IMR-90 (cell line): ENCODE results near the gene KCNK4. TPM values are rescaled to one million over a fixed set of nuclear protein-coding genes. Genes with fewer than 3 reads are reported as not detected.

Source experiments
- ATAC-seq: fragments of 200-7000 bp; cut with Tn5 transposase; 2 replicates; pipeline ENCODE4 v1.9.1; 2020; ENCODE audit warnings: low read depth, mild to moderate bottlenecking, moderate library complexity
- BruUV-seq: library from RNA; stranded (reverse); fragments of 400-500 nt; replicated peaks from 2 replicates; lab custom pipeline; 2021; lab: Mats Ljungman, UMichigan
- CTCF ChIA-PET: fragments of 300-600 bp; formaldehyde crosslinking; extraction: SDS; loops from one replicate; lab custom pipeline; 2021; ENCODE audit warnings: antibody characterized with exemption; lab: Yijun Ruan, JAX
- POLR2A ChIA-PET: fragments of 300-600 bp; sonication (Branson Sonifier 250); formaldehyde crosslinking; loops from one replicate; lab custom pipeline; 2022; ENCODE audit warnings: antibody characterized with exemption; ENCODE audit not compliant: unreplicated experiment; lab: Charles Lee
- DNase-seq: peaks from one replicate; pipeline ENCODE4 v3.0.0; 2013
- H2AFZ ChIP-seq: replicated peaks from 2 replicates; pipeline ENCODE3; 2013; ENCODE audit warnings: low read length, mild to moderate bottlenecking; ENCODE audit not compliant: poor library complexity
- H2AK5ac ChIP-seq: 2 replicates; pipeline ENCODE4 v1.6.1; 2013; ENCODE audit warnings: low read depth, low read length, inconsistent platforms
- H2AK9ac ChIP-seq: replicated peaks from 2 replicates; pipeline ENCODE3; 2013; ENCODE audit warnings: mild to moderate bottlenecking, low read depth, low read length, moderate library complexity; ENCODE audit not compliant: poor library complexity
- H2BK120ac ChIP-seq: 2 replicates; pipeline ENCODE4 v1.6.1; 2013; ENCODE audit warnings: low read depth, low read length, inconsistent platforms
- H2BK15ac ChIP-seq: 3 replicates; pipeline ENCODE4 v1.6.1; 2013; ENCODE audit warnings: low read depth, low read length, inconsistent platforms
- H2BK20ac ChIP-seq: 2 replicates; pipeline ENCODE4 v1.6.1; 2013; ENCODE audit warnings: low read depth, mild to moderate bottlenecking, inconsistent platforms, low read length, moderate library complexity
- H2BK5ac ChIP-seq: 2 replicates; pipeline ENCODE4 v1.6.1; 2013; ENCODE audit warnings: mild to moderate bottlenecking, low read depth, low read length, inconsistent platforms; ENCODE audit not compliant: poor library complexity, severe bottlenecking
- H3K14ac ChIP-seq: replicated peaks from 2 replicates; pipeline ENCODE4 v1.6.1; 2013; ENCODE audit warnings: low read depth, low read length, inconsistent platforms
- H3K18ac ChIP-seq: 2 replicates; pipeline ENCODE4 v1.6.1; 2013; ENCODE audit warnings: low read depth, low read length, control low read depth
- H3K23ac ChIP-seq: 2 replicates; pipeline ENCODE4 v1.6.1; 2013; ENCODE audit warnings: low read depth, low read length, inconsistent platforms
- H3K27ac ChIP-seq: 2 replicates; pipeline ENCODE4 v1.5.1; 2013; ENCODE audit warnings: mild to moderate bottlenecking, control low read depth, low read length; ENCODE audit not compliant: insufficient read depth
- H3K27me3 ChIP-seq: 2 replicates; pipeline ENCODE4 v1.6.1; 2013; ENCODE audit warnings: low read length; ENCODE audit not compliant: control insufficient read depth, insufficient read depth
- H3K36me3 ChIP-seq: 2 replicates; pipeline ENCODE4 v1.6.1; 2013; ENCODE audit warnings: low read length, mixed read lengths; ENCODE audit not compliant: control insufficient read depth, insufficient read depth
- H3K4ac ChIP-seq: 2 replicates; pipeline ENCODE4 v1.6.1; 2013; ENCODE audit warnings: low read depth, low read length, inconsistent platforms
- H3K4me1 ChIP-seq: 2 replicates; pipeline ENCODE4 v1.6.1; 2013; ENCODE audit warnings: low read length, mixed read lengths; ENCODE audit not compliant: control insufficient read depth, insufficient read depth
- H3K4me2 ChIP-seq: 2 replicates; pipeline ENCODE4 v1.6.1; 2013; ENCODE audit warnings: low read depth, mild to moderate bottlenecking, control low read depth, low read length, moderate library complexity
- H3K4me3 ChIP-seq: 2 replicates; pipeline ENCODE4 v1.5.1; 2013; ENCODE audit warnings: low read depth, mild to moderate bottlenecking, control low read depth, low read length, moderate library complexity; ENCODE audit not compliant: insufficient read depth
- H3K56ac ChIP-seq: 2 replicates; pipeline ENCODE4 v1.6.1; 2013; ENCODE audit warnings: low read length, inconsistent platforms; ENCODE audit not compliant: insufficient read depth; ENCODE audit errors: extremely low read depth
- H3K79me1 ChIP-seq, 2 experiments: 2 replicates each; pipeline ENCODE4 v1.6.1; 2013; ENCODE audit warnings: low read length in 2 of 2, inconsistent platforms in 1 of 2, low read depth in 1 of 2
- H3K9ac ChIP-seq: 2 replicates; pipeline ENCODE4 v1.6.1; 2013; ENCODE audit warnings: low read depth, low read length, control low read depth
- H3K9me1 ChIP-seq: 2 replicates; pipeline ENCODE4 v1.6.1; 2013; ENCODE audit warnings: low read length, inconsistent platforms; ENCODE audit not compliant: insufficient read depth
- H3K9me3 ChIP-seq: 2 replicates; pipeline ENCODE4 v1.6.1; 2013; ENCODE audit warnings: low read length; ENCODE audit not compliant: control insufficient read depth, insufficient read depth
- H4K20me1 ChIP-seq: 2 replicates; pipeline ENCODE4 v1.6.1; 2013; ENCODE audit warnings: low read length, inconsistent platforms; ENCODE audit not compliant: insufficient read depth
- H4K5ac ChIP-seq: 2 replicates; pipeline ENCODE4 v1.6.1; 2013; ENCODE audit warnings: mild to moderate bottlenecking, low read depth, low read length, control low read depth
- H4K8ac ChIP-seq, 2 experiments: 2 replicates each; pipeline ENCODE4 v1.6.1; 2013; ENCODE audit warnings: low read depth in 2 of 2, low read length in 2 of 2, control low read depth in 1 of 2, inconsistent platforms in 1 of 2
- H4K91ac ChIP-seq: 2 replicates; pipeline ENCODE4 v1.6.1; 2013; ENCODE audit warnings: low read depth, low read length, inconsistent platforms; ENCODE audit not compliant: insufficient read depth
- BHLHE40 ChIP-seq: fragments of 150-350 bp; IDR thresholded peaks from 2 replicates; pipeline ENCODE4 v1.6.1; 2016; ENCODE audit warnings: mild to moderate bottlenecking, low read depth, low read length
- CEBPB ChIP-seq: IDR thresholded peaks from 2 replicates; pipeline ENCODE4 v1.6.1; 2012; ENCODE audit warnings: low read depth, low read length, improper control_type of control experiment
- CHD1 ChIP-seq: IDR thresholded peaks from 2 replicates; pipeline ENCODE4 v1.6.1; 2012; ENCODE audit warnings: low read depth, low read length, improper control_type of control experiment
- CTCF ChIP-seq: conservative IDR thresholded peaks from 2 replicates; pipeline ENCODE4 v1.5.1; 2012; ENCODE audit warnings: mild to moderate bottlenecking, low read depth, low read length, improper control_type of control experiment
- FOS ChIP-seq: fragments of 150-350 bp; IDR thresholded peaks from 2 replicates; pipeline ENCODE4 v1.6.1; 2016; ENCODE audit warnings: low read depth, low read length
- MAFK ChIP-seq: IDR thresholded peaks from 2 replicates; pipeline ENCODE4 v1.6.1; 2012; ENCODE audit warnings: low read depth, low read length, improper control_type of control experiment
- MAZ ChIP-seq: IDR thresholded peaks from 2 replicates; pipeline ENCODE4 v1.6.1; 2012; ENCODE audit warnings: low read depth, mild to moderate bottlenecking, low read length, improper control_type of control experiment, moderate library complexity, borderline replicate concordance
- MXI1 ChIP-seq: IDR thresholded peaks from 2 replicates; pipeline ENCODE4 v1.6.1; 2012; ENCODE audit warnings: low read depth, mild to moderate bottlenecking, low read length, moderate library complexity, borderline replicate concordance
- NFE2L2 ChIP-seq: fragments of 150-350 bp; IDR thresholded peaks from 2 replicates; pipeline ENCODE4 v1.6.1; 2016; ENCODE audit warnings: low read depth, mild to moderate bottlenecking, low read length
- POLR2A ChIP-seq: IDR thresholded peaks from 2 replicates; pipeline ENCODE4 v1.6.1; 2012; ENCODE audit warnings: mild to moderate bottlenecking, low read depth, low read length
- RCOR1 ChIP-seq: IDR thresholded peaks from 2 replicates; pipeline ENCODE4 v1.6.1; 2012; ENCODE audit warnings: mild to moderate bottlenecking, low read length, improper control_type of control experiment; ENCODE audit not compliant: insufficient replicate concordance
- RFX5 ChIP-seq: IDR thresholded peaks from 2 replicates; pipeline ENCODE4 v1.8.0; 2012; ENCODE audit warnings: low read depth, mild to moderate bottlenecking, low read length, moderate library complexity
- SMC3 ChIP-seq: fragments of 150-350 bp; IDR thresholded peaks from 2 replicates; pipeline ENCODE4 v1.6.1; 2016; ENCODE audit warnings: low read depth, mild to moderate bottlenecking, antibody characterized with exemption, low read length, moderate library complexity
- USF2 ChIP-seq: fragments of 150-350 bp; IDR thresholded peaks from 2 replicates; pipeline ENCODE4 v1.6.1; 2017; ENCODE audit warnings: mild to moderate bottlenecking, antibody characterized with exemption, low read length, low read depth
- WGBS, 2 experiments: methylation state at CpG; one replicate each; pipeline versions ENCODE4 v1.1.5 to v1.1.7; 2013; ENCODE audit warnings: missing lambda C conversion rate in 2 of 2; ENCODE audit not compliant: insufficient read length in 1 of 2; ENCODE audit errors: extremely low coverage in 2 of 2; 5-methylcytosine and 5-hydroxymethylcytosine counted together
- dilution Hi-C: fragments of 300-500 bp; cut with HindIII; formaldehyde crosslinking; loops from one replicate; pipeline ENCODE4 v1.14.3; 2018; ENCODE audit warnings: low sequenced_read_pairs; ENCODE audit not compliant: unreplicated experiment
- in situ Hi-C: fragments of 300-500 bp; cut with MboI; formaldehyde crosslinking; loops from 3 replicates; pipeline ENCODE4 v1.14.3; 2019; ENCODE audit warnings: low sequenced_read_pairs, inconsistent platforms, mixed read lengths
- intact Hi-C: fragments of 100-400 bp; cut with micrococcal nuclease; formaldehyde crosslinking; loops from 2 replicates; pipeline ENCODE4 v1.10.0; 2022
- polyA plus RNA-seq, 3 experiments: library from polyadenylated mRNA; depleted of rRNA; stranded (reverse); fragments of >200 nt; gene quantifications; 2 replicates each; pipeline ENCODE4 v1.2.3, GENCODE V29; 2012; ENCODE audit warnings: low replicate concordance in 1 of 3
- total RNA-seq: library from RNA; depleted of rRNA; stranded (reverse); fragments of >200 nt; gene quantifications from 2 replicates; pipeline ENCODE4 v1.2.3, GENCODE V29; 2012

KCNK4 gene
- total and polyA plus RNA-seq, 2 of the 4 experiments (the other 2 are of a cell fraction) = not detected

DNA sequence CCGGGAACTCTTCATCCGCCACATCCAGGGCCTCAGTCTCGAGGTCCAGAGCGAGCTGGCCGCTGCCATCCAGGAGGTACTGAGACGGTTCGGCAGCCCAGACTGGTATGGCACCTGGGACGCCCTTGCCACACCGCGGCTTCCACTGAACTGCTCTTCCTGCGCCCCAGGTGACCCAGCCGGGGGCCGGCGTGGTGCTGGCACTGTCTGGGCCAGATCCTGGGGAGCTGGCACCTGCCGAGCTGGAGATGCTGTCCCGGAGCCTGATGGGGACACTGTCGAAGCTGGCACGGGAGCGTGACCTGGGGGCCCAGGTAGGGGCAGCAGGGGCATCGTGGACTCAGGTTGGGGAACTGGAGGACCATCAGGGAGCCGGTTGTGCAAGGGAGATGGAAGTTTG, 50.3 kb downstream of the KCNK4 start:
- H2AFZ ChIP-seq = peak overlapping the region; percentile 33
- H2BK15ac ChIP-seq = no peak overlapping the region
- H3K9ac ChIP-seq = no peak overlapping the region
- peaks cover 11% of the 10 kb centered on the region; the same call in 1 of the 2 replicates for H3K27me3 ChIP-seq
- no peak for ATAC-seq
- H3K9me3 ChIP-seq = no peaks in the 10 kb centered on the region
- ChIA-PET CTCF (interaction anchor here (0.6 to 2.2 kb wide), 3 partner anchors 9 to 14 kb away, joined by 3 to 11 read pairs (median 4); no protein-coding TSS in a partner anchor), POLR2A (no interaction called here)
- no peak overlapping the region for H2BK120ac ChIP-seq
- no peak overlapping the region for H3K27ac ChIP-seq
- no TSS peak for BruUV-seq
- H3K9me1 ChIP-seq = no peaks in the 10 kb centered on the region
- no peak overlapping the region for H3K56ac ChIP-seq
- H3K18ac ChIP-seq = no peak overlapping the region
- no peak overlapping the region for H4K5ac ChIP-seq
- intact Hi-C loops (no loop called here), in situ Hi-C loops (no loop called here), dilution Hi-C loops (no loop called here)
- peaks cover 6% of the 10 kb centered on the region for H3K4me1 ChIP-seq
- H2BK5ac ChIP-seq = no peak overlapping the region
- no peak overlapping the region for H3K23ac ChIP-seq
- H2BK20ac ChIP-seq = no peak overlapping the region
- no peak overlapping the region for H3K14ac ChIP-seq
- H3K4me3 ChIP-seq = no peak overlapping the region
- H2AK9ac ChIP-seq = no peak overlapping the region
- TF ChIP-seq MXI1 (no peak), MAFK (no peak), CTCF (no peak), FOS (no peak), MAZ (no peak), CEBPB (no peak), BHLHE40 (no peak), SMC3 (no peak), POLR2A (no peak), USF2 (no peak), CHD1 (no peak), RCOR1 (no peak), RFX5 (no peak), NFE2L2 (no peak)
- WGBS, 2 experiments = 76% methylated on average over 14 of the region's 21 CpGs; no CpG with 5 or more reads in 1 of the 2 experiments
- H2AK5ac ChIP-seq = no peak overlapping the region
- no peak overlapping the region for H3K4me2 ChIP-seq
- H4K91ac ChIP-seq = no peak overlapping the region
- H3K79me1 ChIP-seq = no peaks in the 10 kb centered on the region
- H4K8ac ChIP-seq = no peak overlapping the region
- H4K20me1 ChIP-seq = no peaks in the 10 kb centered on the region
- H3K36me3 ChIP-seq = no peaks in the 10 kb centered on the region
- H3K4ac ChIP-seq = no peak overlapping the region
- no peak for DNase-seq
